Stimulated activated CD8-positive, alpha-beta memory T cell treated with anti-CD3 and anti-CD28 coated beads, Interleukin-4, amount 100 ng/mL, for 1 hour (primary cell): ENCODE results near the gene MPV17.
"Not testable (repeated sequence)": the region's sequence is repeated elsewhere in the genome, so short reads cannot be mapped to it uniquely, and the experiment has no call there.

Source experiments
- DNase-seq, 2 donors: peaks; one replicate each; pipeline ENCODE4 v3.0.0-alpha.2; 2020; ENCODE audit warnings: low read depth in 2 of 2, low spot score in 1 of 2

Gene MPV17

GRCh38 chr2:27323596-27324285, 844 bp upstream of the MPV17 start:
- no peak for DNase-seq

GRCh38 chr2:27322301-27322765, 564 bp downstream of the MPV17 start:
- no peak for DNase-seq

GRCh38 chr2:27320958-27321543, 1.8 kb downstream of the MPV17 start:
- DNase-seq, result no peak

- not testable (repeated sequence) for DNase-seq
Observed at GRCh38 chr2:27319839-27320238, 3.1 kb downstream of the MPV17 start.

- no peak for DNase-seq
Observed at GRCh38 chr2:27316655-27317412, 6.1 kb downstream of the MPV17 start.

GRCh38 chr2:27315122-27315521, 7.8 kb downstream of the MPV17 start:
- no peak for DNase-seq

GRCh38 chr2:27314709-27315108, 8.2 kb downstream of the MPV17 start:
- DNase-seq, result no peak

GRCh38 chr2:27313882-27314645, 8.8 kb downstream of the MPV17 start:
- no peak for DNase-seq

- DNase-seq, result no peak
Observed at GRCh38 chr2:27312152-27312551, 10.7 kb downstream of the MPV17 start.

GRCh38 chr2:27309651-27310050, 13.2 kb downstream of the MPV17 start:
- DNase-seq, result no peak

- DNase-seq, result no peak
Observed at GRCh38 chr2:27308359-27308881, 14.5 kb downstream of the MPV17 start, which contains the start of gene UCN. UCN (minus strand) TSS chr2:27308445; CDS start chr2:27307895, 550 bp downstream.

- no peak for DNase-seq
Observed at GRCh38 chr2:27307545-27308358, 15.1 kb downstream of the MPV17 start.

GRCh38 chr2:27307287-27307544, 15.7 kb downstream of the MPV17 start:
- DNase-seq, result no peak

- DNase-seq, result no peak
Observed at GRCh38 chr2:27306573-27307286, 16.2 kb downstream of the MPV17 start.

- no peak for DNase-seq
Observed at GRCh38 chr2:27306136-27306535, 16.8 kb downstream of the MPV17 start.

- DNase-seq, result no peak
Observed at GRCh38 chr2:27305516-27305915, 17.4 kb downstream of the MPV17 start.

GRCh38 chr2:27304488-27305240, 18.2 kb downstream of the MPV17 start:
- no peak for DNase-seq

GRCh38 chr2:27303093-27304025, 19.5 kb downstream of the MPV17 start:
- no peak for DNase-seq
